NB4 (cell line): ENCODE measurements around the gene RTL9.

Experiments used
- DNase-seq: peaks from one replicate; pipeline ENCODE4 v3.0.0; 2010; ENCODE audit warnings: low read depth
- H3K4me3 ChIP-seq: one replicate; pipeline ENCODE4 v1.5.1; 2011; ENCODE audit warnings: mild to moderate bottlenecking, low read depth, low read length, moderate library complexity
- CTCF ChIP-seq: IDR thresholded peaks from one replicate; pipeline ENCODE4 v1.5.1; 2012; ENCODE audit warnings: low read depth, low read length
- MAX ChIP-seq: IDR thresholded peaks from 2 replicates; pipeline ENCODE4 v1.6.1; 2011; ENCODE audit warnings: low read depth, low read length
- MYC ChIP-seq: IDR thresholded peaks from 2 replicates; pipeline ENCODE4 v1.6.1; 2011; ENCODE audit warnings: low read depth, low read length
- POLR2A ChIP-seq: IDR thresholded peaks from 2 replicates; pipeline ENCODE4 v1.6.1; 2011; ENCODE audit warnings: mild to moderate bottlenecking; ENCODE audit not compliant: insufficient read length; ENCODE audit errors: extremely low read depth

Gene RTL9

GRCh38 chrX:110338935-110339334, 19.7 kb upstream of the RTL9 start:
- no peak overlapping the region for H3K4me3 ChIP-seq
- no peak for DNase-seq
- TF ChIP-seq POLR2A (no peak), MYC (no peak), CTCF (no peak), MAX (no peak)

GRCh38 chrX:110341189-110342035, 17.2 kb upstream of the RTL9 start:
- DNase-seq: peak; percentile 81
- TF ChIP-seq POLR2A (no peak), MYC (no peak), CTCF (no peak), MAX (no peak)
- no peak overlapping the region for H3K4me3 ChIP-seq

GRCh38 chrX:110346681-110347080, 12.0 kb upstream of the RTL9 start:
- TF ChIP-seq POLR2A (no peak), MAX (no peak), MYC (no peak), CTCF (no peak)
- DNase-seq: no peak
- H3K4me3 ChIP-seq: no peak overlapping the region

- H3K4me3 ChIP-seq: no peak overlapping the region
- TF ChIP-seq POLR2A (no peak), MYC (no peak), CTCF (no peak), MAX (no peak)
- DNase-seq: no peak
Observed at GRCh38 chrX:110359273-110359672, 625 bp downstream of the RTL9 start.

GRCh38 chrX:110363244-110363643, 4.6 kb downstream of the RTL9 start:
- H3K4me3 ChIP-seq: no peak overlapping the region
- TF ChIP-seq POLR2A: no peak
- no peak for TF ChIP-seq MAX
- TF ChIP-seq MYC: no peak
- no peak for TF ChIP-seq CTCF
- no peak for DNase-seq
